Measurements from ENCODE around the gene ZSCAN21.

GRCh38 chr7:100038326-100038725 is 11.2 kb upstream of the ZSCAN21 start:
- no peak for TF ChIP-seq CTCF (IDR thresholded peaks at IDR 0.05)
- TF ChIP-seq POLR2A (IDR thresholded peaks at IDR 0.05): no peak

All from body of pancreas (tissue), 4 donors.